Dermis microvascular lymphatic vessel endothelial cell (primary cell): ENCODE results near the gene INSL3. TPM values are rescaled to one million over a fixed set of nuclear protein-coding genes. Genes with fewer than 3 reads are reported as not detected.
A peak's percentile ranks its signal among the peaks of the same experiment; 100 is the strongest.
"Not testable (repeated sequence)": the region's sequence is repeated elsewhere in the genome, so short reads cannot be mapped to it uniquely, and the experiment has no call there.

Source experiments
- DNase-seq, 2 donors: peaks; one replicate each; pipeline versions ENCODE4 v3.0.0 to v3.0.0-alpha.2; 2010; ENCODE audit warnings: low read depth in 2 of 2
- total RNA-seq: library from RNA; depleted of rRNA; stranded (reverse); fragments of >200 nt; gene quantifications from 2 replicates; pipeline ENCODE4 v1.2.1, GENCODE V29; 2014

The INSL3 gene
- total RNA-seq, 1 donor from 2014 or later = not detected

GRCh38 chr19:17787274-17787913, 33.9 kb downstream of the INSL3 start:
- DNase-seq = no peak

DNA sequence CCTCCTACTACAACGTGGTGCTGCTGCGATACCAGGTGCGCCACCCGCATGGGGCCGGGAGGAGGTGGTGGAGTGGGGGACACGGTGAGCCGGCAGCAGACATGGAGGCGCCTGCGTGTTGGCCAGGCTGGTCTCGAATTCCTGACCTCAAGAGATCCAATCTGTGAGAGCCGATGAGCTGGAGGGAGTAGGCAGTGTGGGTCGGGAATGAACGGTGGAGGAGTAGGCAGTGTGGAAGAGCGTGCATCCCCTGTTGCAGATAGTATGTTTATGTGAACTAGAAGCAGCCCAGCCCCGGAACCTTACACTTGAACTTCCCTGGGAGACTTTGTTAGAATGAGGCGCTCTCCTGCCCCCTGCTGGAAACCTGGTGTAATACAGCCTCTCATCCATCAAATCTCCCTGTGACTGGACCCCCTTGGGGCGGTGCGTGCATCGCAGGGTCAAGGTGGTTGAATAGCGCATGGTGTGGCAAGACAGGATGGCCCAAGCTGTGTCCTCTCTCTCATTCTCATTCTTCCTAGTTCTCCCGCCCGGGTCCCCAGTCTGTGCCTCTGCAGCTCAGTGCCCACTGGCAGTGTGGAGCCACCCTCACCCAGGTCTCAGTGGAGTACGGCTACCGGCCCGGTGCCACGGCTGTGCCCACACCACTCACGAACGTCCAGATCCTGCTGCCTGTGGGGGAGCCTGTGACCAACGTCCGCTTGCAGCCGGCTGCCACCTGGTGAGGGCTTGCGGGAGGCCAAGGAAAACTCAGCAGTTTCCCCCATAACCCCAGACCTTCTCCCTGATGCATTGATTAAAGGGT, 36.9 kb downstream of the INSL3 start:
- peak in 1 of 2 donors; percentile 55 for DNase-seq

DNA sequence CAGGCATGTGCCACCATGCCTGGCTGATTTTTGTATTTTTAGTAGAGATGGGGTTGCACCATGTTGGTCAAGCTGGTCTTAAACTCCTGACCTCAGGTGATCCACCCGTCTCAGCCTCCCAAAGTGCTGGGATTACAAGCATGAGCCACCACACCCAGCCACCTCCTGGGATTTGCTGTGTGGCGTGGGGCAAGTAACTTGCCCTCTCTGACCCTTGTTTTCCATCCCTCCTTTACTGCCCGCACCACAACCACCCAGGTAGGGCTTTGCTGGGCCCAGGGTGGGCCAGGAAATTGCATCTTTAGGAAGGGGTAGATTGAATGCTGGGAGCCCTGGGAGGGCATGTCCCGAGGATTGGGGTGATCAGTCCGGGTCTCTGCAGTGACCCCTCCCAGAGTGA, 37.6 kb downstream of the INSL3 start:
- DNase-seq = not testable (repeated sequence)

DNA sequence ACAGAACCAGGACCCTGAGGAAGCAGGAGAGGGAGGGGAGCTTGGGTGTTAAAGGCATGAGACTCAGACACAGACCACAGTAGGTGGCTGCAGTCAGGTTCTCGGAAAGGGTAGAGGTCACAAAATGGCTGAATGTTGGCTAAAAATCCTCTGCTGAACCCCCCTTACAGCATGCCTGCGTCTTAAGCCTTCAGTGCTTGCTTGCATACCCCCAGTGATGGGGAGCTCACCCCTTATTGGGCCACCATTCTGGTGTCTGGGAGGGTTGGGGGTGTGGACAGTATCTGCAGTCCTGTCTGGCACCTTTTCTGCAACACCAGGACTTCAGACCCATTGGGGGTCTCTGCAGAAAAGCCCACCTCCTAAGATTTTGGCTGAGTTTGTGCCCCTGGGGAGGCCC, 40.5 kb downstream of the INSL3 start:
- no peak for DNase-seq

GRCh38 chr19:17778968-17779929, 42.1 kb downstream of the INSL3 start:
- DNase-seq = peak in 1 of 2 donors; percentile 30

- peak in 1 of 2 donors; percentile 61 for DNase-seq
Measured at GRCh38 chr19:17778251-17778967, 42.9 kb downstream of the INSL3 start.

GRCh38 chr19:17777840-17778239, 43.5 kb downstream of the INSL3 start:
- DNase-seq = not testable (repeated sequence)

DNA sequence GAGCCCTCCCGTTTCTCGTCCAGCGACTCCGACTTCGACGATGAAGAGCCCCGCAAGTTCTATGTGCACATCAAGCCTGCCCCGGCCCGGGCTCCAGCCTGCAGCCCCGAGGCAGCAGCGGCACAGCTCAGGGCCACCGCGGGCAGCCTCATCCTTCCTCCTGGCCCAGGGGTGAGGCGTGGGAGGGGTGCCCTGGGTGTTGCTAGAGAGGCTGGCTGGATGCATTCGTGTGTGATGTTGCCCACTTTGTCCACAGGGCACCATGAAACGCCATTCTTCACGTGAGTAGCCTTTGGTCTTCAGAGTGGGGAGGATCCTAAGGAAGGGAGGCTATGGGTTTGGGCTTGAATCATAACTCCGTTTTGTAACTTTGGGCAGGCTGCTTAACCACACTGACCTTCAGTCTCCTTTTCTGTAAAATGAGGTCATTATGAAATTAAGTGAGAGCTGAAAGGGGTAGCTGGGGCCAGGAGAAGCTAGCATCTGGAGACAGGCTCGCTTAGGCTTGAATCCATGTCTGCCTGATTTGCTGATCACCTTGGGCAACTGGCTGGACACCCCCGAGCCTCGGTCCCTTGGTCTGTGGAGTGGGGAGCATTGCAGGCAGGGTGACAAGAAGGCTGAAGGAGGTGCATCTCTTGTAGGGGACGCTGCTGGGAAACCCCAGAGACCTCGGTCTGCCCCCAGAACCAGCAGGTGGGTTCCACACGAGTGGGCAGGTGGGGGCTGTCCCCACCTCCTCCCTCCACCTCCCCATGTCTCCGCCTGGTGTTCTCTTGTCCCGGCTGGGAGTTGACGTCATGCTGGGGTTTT, 45.1 kb downstream of the INSL3 start:
- no peak for DNase-seq

DNA sequence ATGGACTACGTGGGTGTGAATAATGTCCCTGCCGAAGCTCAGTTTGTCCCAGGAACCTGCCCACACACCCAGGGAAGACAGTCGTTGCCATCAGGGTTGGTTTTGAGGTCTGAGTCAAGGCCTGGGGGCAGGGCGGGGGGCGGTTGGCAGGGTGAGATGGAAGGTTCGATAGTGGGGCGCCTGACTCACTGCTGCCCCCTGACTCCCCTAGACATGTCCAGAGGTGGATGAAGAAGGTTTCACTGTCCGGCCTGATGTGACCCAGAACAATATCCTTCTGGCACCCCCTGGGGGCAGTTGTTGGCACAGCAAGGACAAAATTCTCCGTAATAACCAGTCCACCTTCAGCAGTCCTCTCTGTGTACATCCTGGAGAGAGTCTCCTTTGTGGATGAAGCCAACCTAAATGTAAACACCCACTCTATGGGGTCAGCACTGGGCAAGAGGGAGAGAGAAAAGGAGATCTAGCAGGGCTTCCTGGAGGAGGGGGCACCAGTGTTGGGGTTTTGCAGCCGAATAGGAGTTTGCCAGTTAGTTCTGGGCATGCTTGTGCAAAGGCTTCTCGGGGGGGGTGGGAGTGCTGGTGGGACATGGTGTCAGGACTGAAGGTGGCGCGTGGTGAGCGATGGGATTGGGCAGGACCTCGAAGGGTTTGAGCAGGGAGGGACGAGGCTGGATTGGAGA, 45.9 kb downstream of the INSL3 start:
- peak in 1 of 2 donors; percentile 38 for DNase-seq

DNA sequence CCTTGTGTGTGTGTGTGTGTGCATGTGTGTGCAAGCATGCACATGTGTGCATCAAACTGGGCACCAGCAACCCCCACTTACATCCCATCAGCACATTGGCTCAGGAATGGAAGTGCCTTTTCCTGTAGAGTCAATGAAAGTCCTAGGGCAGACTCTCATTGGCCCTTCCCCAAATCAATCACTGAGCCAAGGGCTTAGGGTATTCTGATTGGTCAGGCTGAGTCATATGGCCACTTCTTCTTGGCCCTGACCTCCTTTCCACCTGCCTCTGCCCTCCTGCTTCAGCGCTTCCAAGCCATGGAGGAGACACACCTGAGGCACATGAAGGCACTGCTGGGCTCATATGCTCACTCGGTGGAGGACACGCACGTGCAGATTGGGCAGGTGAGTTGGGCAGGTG, 49.1 kb downstream of the INSL3 start:
- peak in 1 of 2 donors; percentile 21 for DNase-seq

DNA sequence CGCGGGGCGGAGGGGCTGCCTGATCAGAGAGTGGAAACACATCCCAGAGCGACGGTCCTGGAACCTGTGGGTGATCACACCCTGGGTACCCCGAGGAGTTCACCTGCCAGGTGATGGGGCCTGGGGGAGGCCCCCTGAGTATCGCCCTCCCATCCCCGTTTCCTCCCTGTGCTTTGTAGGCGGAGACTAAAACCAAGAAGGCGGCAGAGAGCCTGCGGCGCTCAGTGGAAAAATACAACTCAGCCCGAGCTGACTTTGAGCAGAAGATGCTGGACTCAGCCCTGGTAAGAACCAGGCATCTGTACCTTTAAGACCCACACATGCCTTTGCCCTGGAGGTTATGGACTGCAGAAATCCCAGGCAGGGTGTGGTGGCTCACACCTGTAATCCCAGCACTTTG, 50.7 kb downstream of the INSL3 start:
- DNase-seq = no peak

GRCh38 chr19:17767559-17767958, 53.8 kb downstream of the INSL3 start:
- no peak for DNase-seq

DNA sequence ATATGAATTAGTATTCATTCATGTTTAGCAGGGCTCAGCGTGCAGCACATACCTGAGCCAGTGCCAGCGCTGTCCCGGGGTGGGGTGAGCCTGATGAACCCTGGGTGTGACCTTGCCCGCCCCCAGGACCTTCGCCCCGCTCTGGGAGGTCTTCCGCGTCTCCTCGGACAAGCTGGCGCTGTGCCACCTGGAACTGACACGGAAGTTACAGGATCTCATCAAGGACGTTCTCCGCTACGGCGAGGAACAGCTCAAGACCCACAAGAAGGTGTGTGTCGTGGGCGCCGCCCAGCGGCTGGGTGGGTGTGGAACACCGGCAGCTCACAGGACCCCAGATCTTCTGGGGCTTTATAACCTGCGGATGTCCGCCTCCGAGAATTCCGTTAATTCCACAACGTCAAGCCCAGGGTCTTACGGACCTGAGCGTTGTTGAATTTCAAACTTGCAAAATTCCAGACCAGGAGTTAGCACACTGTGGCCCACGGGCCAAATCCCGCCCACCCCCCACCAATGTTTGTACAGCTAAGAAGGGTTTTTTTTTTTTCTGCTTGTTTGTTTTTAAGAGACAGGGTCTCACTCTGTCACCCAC, 54.7 kb downstream of the INSL3 start:
- peak; percentile 49 to 81 for DNase-seq

Other genes with a start within 250 kb of the INSL3 start
- 0.13 TPM in 2 replicates for gene UNC13A, start 133.2 kb downstream of the INSL3 start, total RNA-seq
- gene MAP1S, start 102.0 kb downstream of the INSL3 start, total RNA-seq = 27.5 and 52.5 TPM in 2 replicates
- 0.63 and 0.90 TPM in 2 replicates for gene FCHO1, start 70.0 kb downstream of the INSL3 start, total RNA-seq
- under 0.01 TPM in 2 replicates for gene B3GNT3, start 26.4 kb downstream of the INSL3 start, total RNA-seq
- gene JAK3, start 26.5 kb upstream of the INSL3 start, total RNA-seq = 1.7 and 2.4 TPM in 2 replicates
- 1,265 and 1,315 TPM in 2 replicates for gene RPL18A, start 38.4 kb upstream of the INSL3 start, total RNA-seq
- gene SLC5A5, start 50.4 kb upstream of the INSL3 start, total RNA-seq = not detected in 2 replicates
- gene CCDC124, start 111.5 kb upstream of the INSL3 start, total RNA-seq = 27.2 and 34.5 TPM in 2 replicates
- under 0.01 and 0.25 TPM in 2 replicates for gene KCNN1, start 145.6 kb upstream of the INSL3 start, total RNA-seq
- 41.1 and 108 TPM in 2 replicates for gene ARRDC2, start 186.7 kb upstream of the INSL3 start, total RNA-seq